ENCODE measurements around the gene MSI2. TPM values are rescaled to one million over a fixed set of nuclear protein-coding genes. Genes with fewer than 3 reads are reported as not detected.

MSI2 gene
- total RNA-seq, 1 experiment from 2014 or later = 174 TPM

DNA sequence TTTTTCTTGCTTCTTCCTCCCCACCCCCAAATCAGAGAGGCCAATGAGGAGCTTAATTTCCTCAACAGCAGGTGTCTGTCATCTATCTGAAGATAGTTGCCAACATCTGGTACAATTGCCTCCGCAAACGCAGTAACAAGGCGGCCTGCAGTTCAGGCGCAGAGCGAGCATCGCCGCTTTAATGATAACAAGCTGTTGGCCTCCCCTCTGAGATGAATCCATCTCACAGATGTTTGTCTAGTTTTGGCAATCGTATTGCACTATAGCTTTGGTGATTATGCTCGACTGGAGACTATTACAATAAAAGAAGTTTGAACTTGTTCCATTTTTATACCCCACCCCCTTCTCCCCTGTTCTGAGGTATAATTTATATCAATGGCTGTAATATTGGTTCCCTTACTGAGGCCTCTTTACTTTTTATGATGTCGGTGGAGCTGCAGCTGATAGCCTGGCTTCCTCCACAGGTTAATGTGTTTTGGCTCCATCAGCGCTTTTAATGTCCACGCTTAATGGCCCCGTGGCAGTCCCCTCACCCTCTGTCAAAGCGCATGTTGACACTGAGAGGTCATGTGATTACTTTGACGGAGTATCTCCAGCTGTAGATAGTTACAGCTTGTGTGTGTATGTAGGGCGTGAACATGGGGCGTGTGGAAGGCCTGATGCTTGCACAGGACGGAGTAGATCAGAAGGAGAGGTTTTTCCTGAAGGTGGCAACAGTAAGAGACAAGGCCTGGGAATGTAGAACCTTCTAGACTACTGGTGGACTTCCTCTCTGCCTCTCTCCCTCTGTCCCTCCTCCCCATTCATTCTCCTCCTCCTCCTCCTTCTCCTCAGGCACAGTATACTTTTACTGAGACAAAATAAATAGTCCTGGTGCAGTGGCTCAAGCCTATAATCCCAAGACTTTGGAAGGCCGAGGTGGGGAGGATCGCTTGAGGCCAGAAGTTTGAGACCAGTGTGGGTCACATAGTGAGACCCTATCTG, 164.7 kb downstream of the MSI2 start:
- H3K4me1 ChIP-seq = no peaks in the 10 kb centered on the region; the same call in none of the 2 replicates
- H3K9me3 ChIP-seq = no peaks in the 10 kb centered on the region
- TF ChIP-seq, protein P1, sequence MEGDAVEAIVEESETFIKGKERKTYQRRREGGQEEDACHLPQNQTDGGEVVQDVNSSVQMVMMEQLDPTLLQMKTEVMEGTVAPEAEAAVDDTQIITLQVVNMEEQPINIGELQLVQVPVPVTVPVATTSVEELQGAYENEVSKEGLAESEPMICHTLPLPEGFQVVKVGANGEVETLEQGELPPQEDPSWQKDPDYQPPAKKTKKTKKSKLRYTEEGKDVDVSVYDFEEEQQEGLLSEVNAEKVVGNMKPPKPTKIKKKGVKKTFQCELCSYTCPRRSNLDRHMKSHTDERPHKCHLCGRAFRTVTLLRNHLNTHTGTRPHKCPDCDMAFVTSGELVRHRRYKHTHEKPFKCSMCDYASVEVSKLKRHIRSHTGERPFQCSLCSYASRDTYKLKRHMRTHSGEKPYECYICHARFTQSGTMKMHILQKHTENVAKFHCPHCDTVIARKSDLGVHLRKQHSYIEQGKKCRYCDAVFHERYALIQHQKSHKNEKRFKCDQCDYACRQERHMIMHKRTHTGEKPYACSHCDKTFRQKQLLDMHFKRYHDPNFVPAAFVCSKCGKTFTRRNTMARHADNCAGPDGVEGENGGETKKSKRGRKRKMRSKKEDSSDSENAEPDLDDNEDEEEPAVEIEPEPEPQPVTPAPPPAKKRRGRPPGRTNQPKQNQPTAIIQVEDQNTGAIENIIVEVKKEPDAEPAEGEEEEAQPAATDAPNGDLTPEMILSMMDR (IDR thresholded peaks at IDR 0.05; ENCODE audit: insufficient read depth in 1 of 2, low read depth in 1 of 2, low read length in 1 of 2, severe bottlenecking in 1 of 2, unreplicated experiment in 1 of 2) = no peak
- Mint-ChIP-seq H3K27me3 (ENCODE audit: insufficient read depth, unreplicated experiment) (no peaks in the 10 kb centered on the region), H3K4me1 (ENCODE audit: low read depth, unreplicated experiment) (peaks cover 18% of the 10 kb centered on the region), H3K4me3 (ENCODE audit: unreplicated experiment) (no peak overlapping the region), H3K27ac (ENCODE audit: unreplicated experiment) (peak overlapping the region; percentile 65), H3K9me3 (ENCODE audit: unreplicated experiment) (no peaks in the 10 kb centered on the region), H3K36me3 (ENCODE audit: insufficient read depth, unreplicated experiment) (peaks cover 42% of the 10 kb centered on the region)
- H3K36me3 ChIP-seq (ENCODE audit: control insufficient read depth, insufficient read depth, low read length) = 0 out of 2 replicates have a peak, but pooled peaks cover 2% of the 10 kb centered on the region
- intact Hi-C loops (cut with micrococcal nuclease; ENCODE audit: unreplicated experiment) = no loop called here
- no peak for DNase-seq
- H3K4me3 ChIP-seq (ENCODE audit: low read depth, low read length) = no peak overlapping the region
- no peaks in the 10 kb centered on the region for H3K27me3 ChIP-seq (replicated peaks; ENCODE audit: control insufficient read depth, insufficient read depth, low read length)
- CTCF ChIA-PET = interaction anchor here (0.8 kb wide), 1 partner anchor 178 kb away, joined by 4 read pairs; no protein-coding TSS in a partner anchor
- BruUV-seq (replicated peaks) = no TSS peak
- POLR2A ChIA-PET = interaction anchor here (0.5 kb wide), 1 partner anchor 26 kb away, joined by 3 read pairs; no protein-coding TSS in a partner anchor

DNA sequence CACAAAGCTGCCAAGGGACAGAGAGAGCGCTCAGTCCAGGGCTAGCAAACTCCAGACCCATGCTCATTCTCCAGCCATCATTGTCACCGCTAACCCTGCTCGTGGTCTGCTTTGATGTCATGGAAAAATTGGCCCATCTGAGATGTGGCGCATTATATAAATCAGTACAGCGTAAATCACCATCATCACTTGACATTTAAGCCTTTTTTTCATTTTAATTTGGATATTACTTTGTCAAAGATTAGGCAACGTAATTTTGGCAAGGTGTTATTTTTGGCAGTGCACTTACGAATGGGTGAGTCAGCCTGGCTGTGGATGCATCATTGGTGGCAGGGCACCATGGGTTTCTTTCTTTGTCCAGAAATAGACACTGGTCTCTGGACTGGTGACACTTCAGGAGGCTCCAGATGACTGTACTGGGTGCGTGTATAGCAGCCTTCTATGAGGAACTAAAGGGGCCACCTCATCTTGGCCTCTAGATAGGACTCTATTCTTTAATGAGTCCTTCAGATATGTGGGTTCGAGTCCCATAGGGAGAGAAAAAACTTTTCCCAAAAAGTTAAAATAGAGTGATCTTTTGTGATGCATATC, 166.3 kb downstream of the MSI2 start:
- H3K36me3 ChIP-seq (ENCODE audit: control insufficient read depth, insufficient read depth, low read length) = no peaks in the 10 kb centered on the region
- H3K4me3 ChIP-seq (ENCODE audit: low read depth, low read length) = no peak overlapping the region
- intact Hi-C loops (cut with micrococcal nuclease; ENCODE audit: unreplicated experiment) = no loop called here
- POLR2A ChIA-PET = no interaction called here
- BruUV-seq (replicated peaks) = no TSS peak
- Mint-ChIP-seq H3K4me1 (ENCODE audit: low read depth, unreplicated experiment) (peaks cover 12% of the 10 kb centered on the region), H3K9me3 (ENCODE audit: unreplicated experiment) (no peaks in the 10 kb centered on the region), H3K4me3 (ENCODE audit: unreplicated experiment) (no peak overlapping the region), H3K27me3 (ENCODE audit: insufficient read depth, unreplicated experiment) (no peaks in the 10 kb centered on the region), H3K27ac (ENCODE audit: unreplicated experiment) (no peak overlapping the region), H3K36me3 (ENCODE audit: insufficient read depth, unreplicated experiment) (peaks cover 38% of the 10 kb centered on the region)
- no peaks in the 10 kb centered on the region for H3K27me3 ChIP-seq (replicated peaks; ENCODE audit: control insufficient read depth, insufficient read depth, low read length)
- no peaks in the 10 kb centered on the region for H3K9me3 ChIP-seq
- CTCF ChIA-PET = no interaction called here
- H3K4me1 ChIP-seq = no peaks in the 10 kb centered on the region; the same call in none of the 2 replicates
- TF ChIP-seq, protein P1 (IDR thresholded peaks at IDR 0.05; ENCODE audit: insufficient read depth in 1 of 2, low read depth in 1 of 2, low read length in 1 of 2, severe bottlenecking in 1 of 2, unreplicated experiment in 1 of 2) = no peak
- DNase-seq = no peak

DNA sequence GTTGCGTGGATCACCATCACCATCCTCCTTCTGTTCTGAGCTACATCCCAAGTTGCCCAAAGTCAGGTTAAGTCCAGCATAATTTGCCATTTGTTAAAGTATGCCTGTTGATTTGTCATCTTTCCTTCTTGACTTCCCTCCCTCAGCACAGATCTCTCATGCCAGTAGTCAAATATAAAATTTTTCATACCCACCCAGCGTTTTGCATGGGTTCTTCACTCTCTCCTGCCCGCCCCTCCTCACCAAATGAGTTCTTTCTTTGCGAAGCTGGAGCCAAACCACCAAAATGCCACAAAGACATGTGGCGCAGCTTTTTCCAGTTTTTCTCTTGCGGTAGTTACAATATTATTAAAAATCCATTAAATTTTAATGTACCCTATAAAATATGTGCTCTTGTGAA, 167.2 kb downstream of the MSI2 start:
- H3K4me3 ChIP-seq (ENCODE audit: low read depth, low read length) = no peak overlapping the region
- POLR2A ChIA-PET = no interaction called here
- Mint-ChIP-seq H3K4me3 (ENCODE audit: unreplicated experiment) (no peak overlapping the region), H3K27me3 (ENCODE audit: insufficient read depth, unreplicated experiment) (no peaks in the 10 kb centered on the region), H3K9me3 (ENCODE audit: unreplicated experiment) (no peaks in the 10 kb centered on the region), H3K4me1 (ENCODE audit: low read depth, unreplicated experiment) (peaks cover 12% of the 10 kb centered on the region), H3K36me3 (ENCODE audit: insufficient read depth, unreplicated experiment) (peaks cover 41% of the 10 kb centered on the region), H3K27ac (ENCODE audit: unreplicated experiment) (peak overlapping the region; percentile 11)
- no peaks in the 10 kb centered on the region for H3K36me3 ChIP-seq (ENCODE audit: control insufficient read depth, insufficient read depth, low read length)
- H3K9me3 ChIP-seq = no peaks in the 10 kb centered on the region
- TF ChIP-seq, protein P1 (IDR thresholded peaks at IDR 0.05; ENCODE audit: insufficient read depth in 1 of 2, low read depth in 1 of 2, low read length in 1 of 2, severe bottlenecking in 1 of 2, unreplicated experiment in 1 of 2) = no peak
- no peaks in the 10 kb centered on the region; the same call in none of the 2 replicates for H3K4me1 ChIP-seq
- H3K27me3 ChIP-seq (replicated peaks; ENCODE audit: control insufficient read depth, insufficient read depth, low read length) = no peaks in the 10 kb centered on the region
- intact Hi-C loops (cut with micrococcal nuclease; ENCODE audit: unreplicated experiment) = no loop called here
- CTCF ChIA-PET = no interaction called here
- no TSS peak for BruUV-seq (replicated peaks)
- no peak for DNase-seq
